ENCODE results near the gene RAB9B. TPM values are rescaled to one million over a fixed set of nuclear protein-coding genes. Genes with fewer than 3 reads are reported as not detected.

Gene RAB9B
- total RNA-seq, 2 experiments from 2014 or later = 0.44 to 0.57 TPM

GRCh38 chrX:103805860-103806259, 26.2 kb downstream of the RAB9B start:
- no peak overlapping the region for H3K27ac Mint-ChIP-seq
- no peak for DNase-seq
- H3K27me3 Mint-ChIP-seq = peaks cover 2% of the 10 kb centered on the region
- POLR2A ChIA-PET = no interaction called here
- no peak overlapping the region for H3K4me3 Mint-ChIP-seq
- intact Hi-C loops (cut with micrococcal nuclease) = no loop called here
- H3K36me3 Mint-ChIP-seq = no peaks in the 10 kb centered on the region
- peaks cover 13% of the 10 kb centered on the region for H3K4me1 Mint-ChIP-seq (ENCODE audit: low read depth)
- H3K9me3 Mint-ChIP-seq = no peaks in the 10 kb centered on the region
- CTCF ChIA-PET = no interaction called here

- Mint-ChIP-seq H3K9me3 (no peaks in the 10 kb centered on the region), H3K27ac (no peak overlapping the region), H3K4me3 (no peak overlapping the region), H3K4me1 (ENCODE audit: low read depth) (peaks cover 11% of the 10 kb centered on the region), H3K27me3 (peaks cover 1% of the 10 kb centered on the region), H3K36me3 (no peaks in the 10 kb centered on the region)
- CTCF ChIA-PET = no interaction called here
- POLR2A ChIA-PET = no interaction called here
- intact Hi-C loops (cut with micrococcal nuclease) = no loop called here
- no peak for DNase-seq
Observed at GRCh38 chrX:103800318-103800717, 31.7 kb downstream of the RAB9B start.

- no peak overlapping the region for H3K27ac Mint-ChIP-seq
- H3K4me1 Mint-ChIP-seq (ENCODE audit: low read depth) = peaks cover 11% of the 10 kb centered on the region
- ChIA-PET CTCF (no interaction called here), POLR2A (no interaction called here)
- intact Hi-C loops (cut with micrococcal nuclease) = no loop called here
- H3K9me3 Mint-ChIP-seq = no peaks in the 10 kb centered on the region
- no peak overlapping the region for H3K4me3 Mint-ChIP-seq
- DNase-seq = no peak
- H3K27me3 Mint-ChIP-seq = peaks cover 4% of the 10 kb centered on the region
- no peaks in the 10 kb centered on the region for H3K36me3 Mint-ChIP-seq
Observed at GRCh38 chrX:103797691-103798090, 34.4 kb downstream of the RAB9B start.

- no peaks in the 10 kb centered on the region for H3K4me1 Mint-ChIP-seq (ENCODE audit: low read depth)
- intact Hi-C loops (cut with micrococcal nuclease) = no loop called here
- no peak overlapping the region for H3K27ac Mint-ChIP-seq
- ChIA-PET POLR2A (no interaction called here), CTCF (interaction anchor here (1.7 kb wide), 1 partner anchor 82 kb away, joined by 6 read pairs; no protein-coding TSS in a partner anchor)
- peaks cover 5% of the 10 kb centered on the region for H3K27me3 Mint-ChIP-seq
- DNase-seq = no peak
- no peak overlapping the region for H3K4me3 Mint-ChIP-seq
- no peaks in the 10 kb centered on the region for H3K36me3 Mint-ChIP-seq
- H3K9me3 Mint-ChIP-seq = no peaks in the 10 kb centered on the region
Observed at GRCh38 chrX:103794119-103794518, 37.9 kb downstream of the RAB9B start.

- ChIA-PET CTCF (interaction anchor here (1.7 kb wide), 1 partner anchor 82 kb away, joined by 6 read pairs; no protein-coding TSS in a partner anchor), POLR2A (no interaction called here)
- intact Hi-C loops (cut with micrococcal nuclease) = no loop called here
- no peak for DNase-seq
- Mint-ChIP-seq H3K4me3 (no peak overlapping the region), H3K36me3 (no peaks in the 10 kb centered on the region), H3K4me1 (ENCODE audit: low read depth) (no peaks in the 10 kb centered on the region), H3K9me3 (no peaks in the 10 kb centered on the region), H3K27ac (no peak overlapping the region), H3K27me3 (peaks cover 5% of the 10 kb centered on the region)
Observed at GRCh38 chrX:103793545-103793940, 38.5 kb downstream of the RAB9B start.

- Mint-ChIP-seq H3K9me3 (no peaks in the 10 kb centered on the region), H3K4me1 (ENCODE audit: low read depth) (no peaks in the 10 kb centered on the region), H3K4me3 (no peak overlapping the region), H3K27ac (no peak overlapping the region), H3K27me3 (peaks cover 5% of the 10 kb centered on the region), H3K36me3 (no peaks in the 10 kb centered on the region)
- CTCF ChIA-PET = interaction anchor here (1.7 kb wide), 1 partner anchor 81 kb away, joined by 6 read pairs; no protein-coding TSS in a partner anchor
- intact Hi-C loops (cut with micrococcal nuclease) = no loop called here
- POLR2A ChIA-PET = no interaction called here
- DNase-seq = no peak
Observed at GRCh38 chrX:103792916-103793544, 39.0 kb downstream of the RAB9B start.

- peaks cover 5% of the 10 kb centered on the region for H3K27me3 Mint-ChIP-seq
- DNase-seq = no peak
- POLR2A ChIA-PET = no interaction called here
- no peaks in the 10 kb centered on the region for H3K36me3 Mint-ChIP-seq
- no peaks in the 10 kb centered on the region for H3K4me1 Mint-ChIP-seq (ENCODE audit: low read depth)
- no peaks in the 10 kb centered on the region for H3K9me3 Mint-ChIP-seq
- CTCF ChIA-PET = interaction anchor here (0.7 kb wide), 1 partner anchor 69 kb away, joined by 6 read pairs; no protein-coding TSS in a partner anchor
- no peak overlapping the region for H3K27ac Mint-ChIP-seq
- no peak overlapping the region for H3K4me3 Mint-ChIP-seq
- intact Hi-C loops (cut with micrococcal nuclease) = no loop called here
Observed at GRCh38 chrX:103791826-103792485, 40.1 kb downstream of the RAB9B start.

GRCh38 chrX:103791228-103791627, 40.8 kb downstream of the RAB9B start:
- intact Hi-C loops (cut with micrococcal nuclease) = no loop called here
- H3K9me3 Mint-ChIP-seq = no peaks in the 10 kb centered on the region
- no peak for DNase-seq
- no peak overlapping the region for H3K4me3 Mint-ChIP-seq
- ChIA-PET CTCF (no interaction called here), POLR2A (no interaction called here)
- no peak overlapping the region for H3K27ac Mint-ChIP-seq
- H3K27me3 Mint-ChIP-seq = peaks cover 5% of the 10 kb centered on the region
- H3K4me1 Mint-ChIP-seq (ENCODE audit: low read depth) = no peaks in the 10 kb centered on the region
- no peaks in the 10 kb centered on the region for H3K36me3 Mint-ChIP-seq

GRCh38 chrX:103789004-103789403, 43.1 kb downstream of the RAB9B start:
- H3K27me3 Mint-ChIP-seq = peaks cover 3% of the 10 kb centered on the region
- H3K36me3 Mint-ChIP-seq = no peaks in the 10 kb centered on the region
- H3K9me3 Mint-ChIP-seq = no peaks in the 10 kb centered on the region
- DNase-seq = no peak
- POLR2A ChIA-PET = no interaction called here
- no peak overlapping the region for H3K27ac Mint-ChIP-seq
- intact Hi-C loops (cut with micrococcal nuclease) = no loop called here
- CTCF ChIA-PET = interaction anchor here (1.3 kb wide), 1 partner anchor 14 kb away, joined by 3 read pairs; no protein-coding TSS in a partner anchor
- H3K4me1 Mint-ChIP-seq (ENCODE audit: low read depth) = no peaks in the 10 kb centered on the region
- H3K4me3 Mint-ChIP-seq = no peak overlapping the region

- no peaks in the 10 kb centered on the region for H3K9me3 Mint-ChIP-seq
- H3K4me1 Mint-ChIP-seq (ENCODE audit: low read depth) = no peaks in the 10 kb centered on the region
- intact Hi-C loops (cut with micrococcal nuclease) = no loop called here
- H3K27ac Mint-ChIP-seq = no peak overlapping the region
- H3K4me3 Mint-ChIP-seq = no peak overlapping the region
- no peaks in the 10 kb centered on the region for H3K36me3 Mint-ChIP-seq
- DNase-seq = no peak
- no peaks in the 10 kb centered on the region for H3K27me3 Mint-ChIP-seq
- CTCF ChIA-PET = no interaction called here
- POLR2A ChIA-PET = no interaction called here
Observed at GRCh38 chrX:103783971-103784370, 48.1 kb downstream of the RAB9B start.

- no peaks in the 10 kb centered on the region for H3K9me3 Mint-ChIP-seq
- ChIA-PET POLR2A (no interaction called here), CTCF (no interaction called here)
- no peaks in the 10 kb centered on the region for H3K36me3 Mint-ChIP-seq
- intact Hi-C loops (cut with micrococcal nuclease) = no loop called here
- no peaks in the 10 kb centered on the region for H3K27me3 Mint-ChIP-seq
- no peaks in the 10 kb centered on the region for H3K4me1 Mint-ChIP-seq (ENCODE audit: low read depth)
- H3K27ac Mint-ChIP-seq = no peak overlapping the region
- no peak for DNase-seq
- no peak overlapping the region for H3K4me3 Mint-ChIP-seq
Observed at GRCh38 chrX:103783196-103783595, 48.9 kb downstream of the RAB9B start.

- Mint-ChIP-seq H3K9me3 (no peaks in the 10 kb centered on the region), H3K27me3 (no peaks in the 10 kb centered on the region), H3K4me3 (no peak overlapping the region), H3K36me3 (no peaks in the 10 kb centered on the region), H3K27ac (no peak overlapping the region), H3K4me1 (ENCODE audit: low read depth) (no peaks in the 10 kb centered on the region)
- POLR2A ChIA-PET = no interaction called here
- intact Hi-C loops (cut with micrococcal nuclease) = no loop called here
- DNase-seq = no peak
- CTCF ChIA-PET = no interaction called here
Observed at GRCh38 chrX:103782640-103783039, 49.4 kb downstream of the RAB9B start.

- H3K27me3 Mint-ChIP-seq = no peaks in the 10 kb centered on the region
- ChIA-PET CTCF (no interaction called here), POLR2A (no interaction called here)
- DNase-seq = no peak
- no peaks in the 10 kb centered on the region for H3K36me3 Mint-ChIP-seq
- no peak overlapping the region for H3K4me3 Mint-ChIP-seq
- no peaks in the 10 kb centered on the region for H3K4me1 Mint-ChIP-seq (ENCODE audit: low read depth)
- H3K9me3 Mint-ChIP-seq = no peaks in the 10 kb centered on the region
- no peak overlapping the region for H3K27ac Mint-ChIP-seq
- intact Hi-C loops (cut with micrococcal nuclease) = no loop called here
Observed at GRCh38 chrX:103781706-103782105, 50.4 kb downstream of the RAB9B start.
